GM13977 (cell line): Measurements from ENCODE around the gene PJA1.

Source experiments
- DNase-seq: peaks from one replicate; pipeline ENCODE4 v3.0.0; 2012; ENCODE audit warnings: low spot score
- CTCF ChIP-seq: IDR thresholded peaks from 2 replicates; pipeline ENCODE4 v1.5.1; 2012; ENCODE audit warnings: mild to moderate bottlenecking, control low read depth; ENCODE audit not compliant: insufficient read depth; ENCODE audit errors: extremely low read depth, missing control alignments
- in situ Hi-C: fragments of 300-500 bp; cut with MboI; formaldehyde crosslinking; loops from one replicate; pipeline ENCODE4 v1.12.0; 2022; ENCODE audit warnings: low sequenced_read_pairs, low pct_unique_long_range_greater_than_20kb, mixed read lengths, inconsistent platforms; ENCODE audit not compliant: unreplicated experiment

PJA1 gene, protein sequence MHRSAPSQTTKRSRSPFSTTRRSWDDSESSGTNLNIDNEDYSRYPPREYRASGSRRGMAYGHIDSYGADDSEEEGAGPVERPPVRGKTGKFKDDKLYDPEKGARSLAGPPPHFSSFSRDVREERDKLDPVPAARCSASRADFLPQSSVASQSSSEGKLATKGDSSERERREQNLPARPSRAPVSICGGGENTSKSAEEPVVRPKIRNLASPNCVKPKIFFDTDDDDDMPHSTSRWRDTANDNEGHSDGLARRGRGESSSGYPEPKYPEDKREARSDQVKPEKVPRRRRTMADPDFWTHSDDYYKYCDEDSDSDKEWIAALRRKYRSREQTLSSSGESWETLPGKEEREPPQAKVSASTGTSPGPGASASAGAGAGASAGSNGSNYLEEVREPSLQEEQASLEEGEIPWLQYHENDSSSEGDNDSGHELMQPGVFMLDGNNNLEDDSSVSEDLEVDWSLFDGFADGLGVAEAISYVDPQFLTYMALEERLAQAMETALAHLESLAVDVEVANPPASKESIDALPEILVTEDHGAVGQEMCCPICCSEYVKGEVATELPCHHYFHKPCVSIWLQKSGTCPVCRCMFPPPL

DNA sequence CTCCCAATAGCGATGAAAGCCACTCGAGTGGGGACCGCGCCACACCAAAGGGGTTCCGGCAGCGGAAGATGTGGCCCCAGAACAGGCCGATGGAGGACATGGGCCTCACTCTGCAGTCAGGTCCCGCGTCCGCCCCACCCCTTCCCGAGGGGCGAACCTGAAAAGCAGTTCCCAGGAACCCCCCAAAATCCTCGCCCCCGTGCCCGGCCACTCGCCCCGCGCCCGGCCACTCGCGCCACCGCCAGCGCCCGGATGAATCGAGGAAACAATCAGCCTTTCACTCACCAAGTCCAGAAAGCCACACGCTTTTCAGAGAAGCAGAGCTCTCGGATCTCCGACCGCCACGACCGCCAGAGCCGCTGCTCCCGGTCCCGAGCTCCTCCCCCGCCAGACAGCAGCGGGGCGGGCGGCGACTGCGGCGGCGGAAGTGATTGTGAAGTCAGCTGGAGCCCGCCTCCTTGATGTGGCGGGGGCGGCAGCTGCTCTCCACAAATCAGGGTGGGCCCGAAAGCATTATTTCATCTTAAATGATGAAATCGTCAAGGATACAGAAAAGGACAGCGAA, at the start of gene PJA1:
Gene PJA1, minus strand, starts transcription at position 367 of the 565 bp plus-strand sequence. CDS start 2,380 bp downstream, outside the sequence.
- TF ChIP-seq CTCF: no peak
- peak; percentile 79 for DNase-seq
- in situ Hi-C loops: no loop called here

- in situ Hi-C loops: no loop called here
- TF ChIP-seq CTCF: no peak
- no peak for DNase-seq
Observed at GRCh38 chrX:69214463-69214862, 49.2 kb upstream of the PJA1 start.

DNA sequence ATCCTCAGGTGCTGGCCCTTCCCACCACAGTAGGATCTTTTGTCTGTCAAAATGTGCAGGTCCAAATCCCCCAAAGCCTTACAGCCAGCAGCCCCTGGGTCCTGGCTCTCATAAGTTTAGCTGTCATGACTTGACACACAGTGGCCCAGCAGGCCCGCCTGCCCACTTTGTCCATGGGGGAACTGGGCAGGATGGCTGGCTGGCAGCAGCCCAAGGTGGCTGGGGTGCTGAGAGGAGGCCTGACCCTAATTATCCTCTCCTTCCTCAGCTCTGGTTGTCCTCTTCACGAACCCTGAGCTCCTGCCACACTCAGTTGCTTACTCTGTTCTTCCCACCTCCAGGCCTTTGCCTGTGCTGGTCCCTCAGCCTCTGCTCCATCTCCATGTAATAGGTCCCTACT, 46.4 kb upstream of the PJA1 start:
- TF ChIP-seq CTCF: no peak
- no peak for DNase-seq

DNA sequence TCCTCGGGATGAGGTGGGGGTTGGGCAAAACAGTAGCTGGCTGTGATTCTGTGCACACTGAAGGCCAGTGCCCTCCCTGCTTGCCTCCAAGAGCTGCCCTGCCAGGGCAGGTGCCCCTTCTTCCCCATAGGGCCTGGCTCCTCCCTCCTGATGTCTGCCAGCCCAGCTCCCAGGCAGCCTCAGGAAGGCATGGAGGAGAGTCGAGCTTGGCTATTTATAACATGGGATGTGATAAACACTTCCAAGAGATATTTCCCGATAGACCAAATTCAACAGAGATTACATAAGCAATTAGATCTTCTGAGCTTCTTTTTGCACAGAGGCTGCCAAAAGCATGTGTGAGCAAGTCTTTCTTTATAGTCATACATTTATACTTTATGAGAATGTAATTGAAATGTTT, 45.3 kb upstream of the PJA1 start:
- TF ChIP-seq CTCF: no peak
- in situ Hi-C loops: no loop called here
- no peak for DNase-seq

More for the DNA sequence above, 46.4 kb upstream of the PJA1 start:
- in situ Hi-C loops: no loop called here

DNA sequence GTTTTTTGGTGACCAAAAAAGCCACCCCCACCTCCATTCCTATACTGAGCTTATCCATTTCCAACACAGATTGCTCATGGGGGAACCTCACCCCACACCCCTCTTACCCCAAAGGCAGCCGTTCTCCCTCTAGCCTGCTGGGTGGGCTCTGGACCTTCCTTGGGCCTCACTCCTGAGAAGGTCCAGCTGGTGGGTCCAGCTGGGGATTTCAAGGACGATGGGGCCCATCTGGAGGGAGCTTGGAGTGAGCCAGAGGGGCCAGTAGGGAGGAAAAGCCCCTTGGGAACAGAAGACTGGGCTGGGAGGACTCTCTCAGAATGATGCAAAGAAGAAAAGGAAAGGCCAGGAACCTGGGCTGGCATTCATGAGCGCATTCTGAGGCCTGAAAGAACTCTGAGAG, 42.0 kb upstream of the PJA1 start:
- in situ Hi-C loops: no loop called here
- no peak for TF ChIP-seq CTCF
- no peak for DNase-seq

DNA sequence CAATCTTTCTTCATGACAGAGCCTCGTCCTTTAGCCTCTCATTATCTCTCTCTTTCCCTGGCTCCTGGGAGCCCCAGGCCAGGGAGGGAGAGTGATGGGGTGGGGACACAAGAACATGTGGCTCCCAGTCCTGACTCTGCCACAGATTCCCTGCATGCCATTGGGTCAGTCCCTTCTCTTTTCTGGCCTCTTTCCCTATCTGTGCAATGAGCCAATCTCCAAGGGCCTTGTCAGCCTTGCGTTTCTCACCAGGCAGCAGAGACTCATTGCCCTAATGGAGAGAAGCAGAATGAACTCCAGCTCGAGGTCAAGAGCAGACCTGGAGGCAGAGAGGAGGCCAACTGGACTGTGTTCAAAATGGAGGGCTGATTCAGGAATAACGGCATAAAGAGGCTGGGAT, 38.4 kb upstream of the PJA1 start:
- in situ Hi-C loops: no loop called here
- no peak for TF ChIP-seq CTCF
- no peak for DNase-seq
